Osteocyte (in vitro differentiated cells): ENCODE data around the gene TNS3. TPM values are rescaled to one million over a fixed set of nuclear protein-coding genes. Genes with fewer than 3 reads are reported as not detected.

Experiments
- DNase-seq: peaks from one replicate; pipeline ENCODE4 v3.0.0; 2021; ENCODE audit warnings: mixed read lengths; ENCODE audit not compliant: unreplicated experiment; ENCODE audit errors: extremely low spot score
- H3K27ac Mint-ChIP-seq: one replicate; pipeline ENCODE4 v1.8.0; 2021; ENCODE audit warnings: mild to moderate bottlenecking, mixed read lengths; ENCODE audit not compliant: unreplicated experiment
- H3K27me3 Mint-ChIP-seq: one replicate; pipeline ENCODE4 v1.8.0; 2021; ENCODE audit warnings: mixed read lengths; ENCODE audit not compliant: unreplicated experiment
- H3K36me3 Mint-ChIP-seq: one replicate; pipeline ENCODE4 v1.8.0; 2021; ENCODE audit warnings: mixed read lengths; ENCODE audit not compliant: unreplicated experiment
- H3K4me1 Mint-ChIP-seq: one replicate; pipeline ENCODE4 v1.8.0; 2021; ENCODE audit warnings: mixed read lengths; ENCODE audit not compliant: unreplicated experiment
- H3K4me3 Mint-ChIP-seq: one replicate; pipeline ENCODE4 v1.8.0; 2021; ENCODE audit warnings: mild to moderate bottlenecking, moderate library complexity, mixed read lengths; ENCODE audit not compliant: unreplicated experiment
- H3K9me3 Mint-ChIP-seq: one replicate; pipeline ENCODE4 v1.8.0; 2021; ENCODE audit warnings: mixed read lengths; ENCODE audit not compliant: unreplicated experiment
- total RNA-seq: library from RNA; stranded (reverse); gene quantifications from 2 replicates; pipeline ENCODE4 v1.2.1, GENCODE V29; 2021
- TF ChIP-seq, protein P1 (sequence below): fragments of 200-600 bp; sonication (generic); IDR thresholded peaks from 2 replicates; pipeline ENCODE4 v1.5.0; 2021; ENCODE audit warnings: antibody characterized with exemption, mild to moderate bottlenecking, moderate library complexity

Gene TNS3
- total RNA-seq, 1 donor from 2014 or later, result 93.8 TPM

DNA sequence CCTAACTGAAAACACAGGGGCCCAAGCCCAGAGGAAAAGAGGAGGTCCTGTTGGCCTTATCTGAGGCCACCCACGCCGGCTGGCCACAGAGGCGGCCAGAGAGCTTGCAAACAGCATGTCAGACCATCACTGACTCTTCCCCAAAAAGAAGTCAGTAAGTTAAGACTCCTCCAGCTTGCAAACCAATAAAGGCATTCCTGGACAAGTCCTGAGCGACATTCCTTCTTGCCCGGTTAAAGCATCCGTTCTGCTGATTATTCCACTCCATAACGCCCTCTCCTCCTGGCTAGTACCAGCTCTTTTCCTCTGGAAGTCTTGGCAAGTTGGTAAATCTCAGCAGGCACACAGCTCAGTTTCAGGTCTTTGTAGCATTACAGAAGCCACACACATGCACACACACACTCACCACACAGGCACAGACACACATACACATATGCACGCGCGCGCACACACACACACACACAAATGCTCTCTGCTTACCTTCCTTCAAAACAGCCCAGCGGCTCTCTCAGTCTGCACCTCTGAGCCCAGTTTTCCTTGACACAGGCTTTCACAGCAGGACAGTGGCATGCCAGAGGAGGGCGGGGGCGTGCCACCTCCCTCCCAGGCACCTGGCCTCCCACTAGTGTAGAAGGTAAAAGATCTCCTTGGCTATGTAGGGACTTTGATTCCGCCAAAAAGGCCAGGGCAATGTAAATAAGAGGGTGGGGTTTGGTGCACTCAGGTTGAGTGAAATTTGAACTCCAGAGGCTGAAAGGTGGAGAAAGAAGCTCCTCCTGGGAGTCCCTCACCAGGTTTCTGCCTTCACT is 201.4 kb downstream of the TNS3 start:
- H3K27me3 Mint-ChIP-seq, result no peaks in the 10 kb centered on the region
- peaks cover 34% of the 10 kb centered on the region for H3K4me1 Mint-ChIP-seq
- H3K27ac Mint-ChIP-seq, result peak overlapping the region; percentile 78
- no peak overlapping the region for H3K4me3 Mint-ChIP-seq
- TF ChIP-seq, protein P1, sequence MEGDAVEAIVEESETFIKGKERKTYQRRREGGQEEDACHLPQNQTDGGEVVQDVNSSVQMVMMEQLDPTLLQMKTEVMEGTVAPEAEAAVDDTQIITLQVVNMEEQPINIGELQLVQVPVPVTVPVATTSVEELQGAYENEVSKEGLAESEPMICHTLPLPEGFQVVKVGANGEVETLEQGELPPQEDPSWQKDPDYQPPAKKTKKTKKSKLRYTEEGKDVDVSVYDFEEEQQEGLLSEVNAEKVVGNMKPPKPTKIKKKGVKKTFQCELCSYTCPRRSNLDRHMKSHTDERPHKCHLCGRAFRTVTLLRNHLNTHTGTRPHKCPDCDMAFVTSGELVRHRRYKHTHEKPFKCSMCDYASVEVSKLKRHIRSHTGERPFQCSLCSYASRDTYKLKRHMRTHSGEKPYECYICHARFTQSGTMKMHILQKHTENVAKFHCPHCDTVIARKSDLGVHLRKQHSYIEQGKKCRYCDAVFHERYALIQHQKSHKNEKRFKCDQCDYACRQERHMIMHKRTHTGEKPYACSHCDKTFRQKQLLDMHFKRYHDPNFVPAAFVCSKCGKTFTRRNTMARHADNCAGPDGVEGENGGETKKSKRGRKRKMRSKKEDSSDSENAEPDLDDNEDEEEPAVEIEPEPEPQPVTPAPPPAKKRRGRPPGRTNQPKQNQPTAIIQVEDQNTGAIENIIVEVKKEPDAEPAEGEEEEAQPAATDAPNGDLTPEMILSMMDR, result no peak
- peaks cover 20% of the 10 kb centered on the region for H3K36me3 Mint-ChIP-seq
- no peaks in the 10 kb centered on the region for H3K9me3 Mint-ChIP-seq
- DNase-seq, result no peak

GRCh38 chr7:47379629-47380324 is 202.1 kb downstream of the TNS3 start:
- H3K4me1 Mint-ChIP-seq, result peaks cover 42% of the 10 kb centered on the region
- H3K9me3 Mint-ChIP-seq, result no peaks in the 10 kb centered on the region
- H3K36me3 Mint-ChIP-seq, result peaks cover 19% of the 10 kb centered on the region
- no peak overlapping the region for H3K4me3 Mint-ChIP-seq
- no peak for DNase-seq
- H3K27me3 Mint-ChIP-seq, result no peaks in the 10 kb centered on the region
- H3K27ac Mint-ChIP-seq, result peak overlapping the region; percentile 78
- TF ChIP-seq, protein P1, result no peak

- DNase-seq, result no peak
- TF ChIP-seq, protein P1, result no peak
- Mint-ChIP-seq H3K9me3 (no peaks in the 10 kb centered on the region), H3K36me3 (peaks cover 16% of the 10 kb centered on the region), H3K27ac (no peak overlapping the region), H3K4me3 (no peak overlapping the region), H3K4me1 (peaks cover 46% of the 10 kb centered on the region), H3K27me3 (no peaks in the 10 kb centered on the region)
Measured at GRCh38 chr7:47378728-47379395, 203.0 kb downstream of the TNS3 start.

DNA sequence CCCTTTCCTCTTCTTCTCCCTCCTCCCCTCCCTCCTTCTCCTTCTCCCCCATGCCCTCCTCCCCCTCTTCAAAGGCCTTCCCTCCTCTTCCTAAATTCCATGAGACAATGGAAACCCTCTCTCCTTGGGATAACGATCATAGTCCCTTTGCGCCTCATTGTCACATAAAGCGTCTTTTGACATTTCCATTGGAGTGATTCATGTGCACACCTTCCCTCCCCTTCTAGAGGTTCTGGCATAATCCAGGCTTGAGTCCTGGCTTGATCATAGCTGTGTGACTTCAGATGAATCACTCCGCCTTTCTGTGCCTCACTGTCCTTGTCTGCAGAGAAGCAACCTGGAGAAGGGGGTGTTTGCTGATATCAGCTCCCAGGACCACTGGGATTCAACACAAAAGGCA is 204.2 kb downstream of the TNS3 start:
- DNase-seq, result no peak
- TF ChIP-seq, protein P1, result no peak
- peaks cover 49% of the 10 kb centered on the region for H3K4me1 Mint-ChIP-seq
- no peak overlapping the region for H3K27ac Mint-ChIP-seq
- no peak overlapping the region for H3K4me3 Mint-ChIP-seq
- H3K27me3 Mint-ChIP-seq, result no peaks in the 10 kb centered on the region
- H3K9me3 Mint-ChIP-seq, result no peaks in the 10 kb centered on the region
- H3K36me3 Mint-ChIP-seq, result peaks cover 11% of the 10 kb centered on the region
